HG03095 (cell line): ENCODE data around the gene ROMO1.

Source experiments
- ATAC-seq: cut with Tn5 transposase; IDR thresholded peaks from one replicate; pipeline ENCODE4 v1.9.1; 2021; ENCODE audit warnings: moderate library complexity; ENCODE audit not compliant: unreplicated experiment

Gene ROMO1

DNA sequence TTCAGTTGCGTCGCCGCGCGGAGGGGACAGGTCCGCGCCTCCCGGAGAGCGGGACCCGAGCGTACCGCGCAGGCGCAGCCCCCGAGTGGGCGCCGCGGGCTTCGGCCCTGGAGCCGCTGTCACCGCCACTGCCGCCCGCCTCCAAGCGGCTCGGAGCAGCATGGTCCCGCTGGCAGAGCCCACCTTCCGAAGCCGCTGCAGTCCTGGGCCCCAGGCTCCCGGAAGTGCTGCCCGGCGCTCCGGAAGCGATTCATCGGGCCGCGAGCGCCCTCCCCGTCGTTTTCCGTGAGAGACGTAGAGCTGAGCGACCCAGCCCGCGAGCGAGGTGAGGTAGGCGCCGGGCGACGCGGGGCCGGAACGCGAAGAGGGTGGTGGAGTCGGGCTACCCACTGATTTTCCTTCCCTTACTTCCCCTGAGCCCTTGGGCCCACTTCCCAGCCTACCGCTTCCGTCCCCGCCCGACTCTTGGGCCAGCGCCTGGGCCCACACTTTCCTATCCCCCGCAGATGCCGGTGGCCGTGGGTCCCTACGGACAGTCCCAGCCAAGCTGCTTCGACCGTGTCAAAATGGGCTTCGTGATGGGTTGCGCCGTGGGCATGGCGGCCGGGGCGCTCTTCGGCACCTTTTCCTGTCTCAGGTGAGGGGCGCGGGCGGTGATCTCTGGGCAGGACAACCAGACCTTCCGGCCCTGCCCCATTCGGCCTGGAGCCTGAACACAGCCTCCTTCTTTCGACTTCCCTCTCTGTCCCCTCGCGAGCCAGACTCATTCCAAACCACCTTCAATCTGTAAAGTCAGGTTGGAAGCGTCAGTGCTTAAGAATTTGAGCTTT, at the start of gene ROMO1, which contains the start of gene NFS1:
TSS of gene ROMO1 (plus strand) at position 279 of the 830 bp plus-strand sequence. CDS start at position 507, 228 bp downstream.
TSS of gene NFS1 (minus strand) at position 226 of the 830 bp plus-strand sequence. CDS start at position 162, 64 bp downstream.
- ATAC-seq: peak; percentile 77

DNA sequence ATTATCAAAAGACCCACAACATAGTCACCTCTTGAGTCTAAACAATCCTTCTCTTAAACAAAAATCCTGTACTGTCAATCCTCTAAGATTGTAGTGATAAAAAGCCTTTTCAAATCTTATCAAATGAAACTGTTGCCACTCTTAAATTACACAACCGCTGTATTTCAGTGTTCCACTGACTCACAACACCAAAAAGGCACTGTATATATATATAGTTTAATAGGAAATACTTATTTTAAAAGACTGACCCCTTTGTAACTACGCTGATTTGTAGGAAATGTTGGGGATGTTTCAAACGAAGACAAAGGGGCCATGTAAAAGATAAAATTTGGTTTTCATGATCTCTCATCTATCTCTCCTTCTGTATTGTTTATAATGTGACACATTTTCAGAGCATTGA, 48.6 kb upstream of the ROMO1 start:
- ATAC-seq: no peak

DNA sequence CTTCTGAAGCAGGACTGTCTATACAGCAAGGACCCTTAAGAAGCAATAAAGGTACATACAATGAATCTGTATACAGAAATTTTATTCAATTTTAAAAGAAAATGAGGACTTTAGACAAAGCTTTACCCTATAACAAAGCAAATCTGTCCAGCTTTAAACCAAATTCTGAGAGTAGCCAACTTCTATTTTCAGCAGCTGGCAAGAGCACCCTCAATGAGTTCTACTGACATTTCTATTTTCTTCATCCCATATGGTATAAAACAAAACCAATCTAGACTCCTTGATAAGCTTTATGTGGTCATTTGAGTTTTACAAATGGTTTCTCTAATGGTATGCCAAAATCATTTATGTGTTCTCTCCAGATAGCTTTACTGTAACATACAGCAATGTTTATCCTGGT, 47.2 kb upstream of the ROMO1 start:
- no peak for ATAC-seq

DNA sequence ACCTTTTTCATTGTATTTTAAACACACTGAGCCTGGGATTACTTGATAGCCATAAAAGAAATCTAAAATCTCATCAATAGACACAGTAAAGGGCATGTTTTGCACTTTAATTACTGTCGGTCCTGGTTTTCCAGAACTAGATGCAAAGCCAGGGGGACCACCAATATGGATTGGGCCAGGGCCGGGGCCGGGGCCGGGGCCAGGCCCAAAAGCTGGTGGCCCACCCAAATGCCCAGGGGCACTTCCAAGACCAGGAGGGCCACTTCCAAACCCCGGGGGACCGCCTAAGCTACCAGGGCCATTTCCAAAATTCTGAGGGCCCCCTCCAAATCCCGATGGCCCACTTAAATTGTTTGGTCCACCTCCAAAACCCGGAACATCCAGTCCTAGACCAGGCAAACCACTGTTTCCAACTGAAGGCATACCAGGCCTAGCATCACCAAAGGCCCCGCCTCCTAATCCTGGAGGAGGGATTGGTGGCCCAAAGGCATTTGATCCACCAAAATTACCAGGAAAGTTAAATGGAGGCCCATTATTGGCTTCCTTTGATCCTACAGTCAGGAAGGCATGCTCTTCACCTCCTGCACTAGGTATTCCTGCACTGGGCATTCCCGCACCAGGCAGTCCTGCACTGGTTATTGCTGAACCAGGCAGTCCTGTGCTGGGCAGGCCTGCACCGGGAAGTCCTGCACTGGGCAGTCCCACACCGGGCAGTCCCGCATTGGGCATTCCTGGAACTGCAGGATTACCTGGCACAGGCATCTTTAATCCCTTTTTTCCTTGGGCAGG, 46.4 kb upstream of the ROMO1 start:
- ATAC-seq: no peak

DNA sequence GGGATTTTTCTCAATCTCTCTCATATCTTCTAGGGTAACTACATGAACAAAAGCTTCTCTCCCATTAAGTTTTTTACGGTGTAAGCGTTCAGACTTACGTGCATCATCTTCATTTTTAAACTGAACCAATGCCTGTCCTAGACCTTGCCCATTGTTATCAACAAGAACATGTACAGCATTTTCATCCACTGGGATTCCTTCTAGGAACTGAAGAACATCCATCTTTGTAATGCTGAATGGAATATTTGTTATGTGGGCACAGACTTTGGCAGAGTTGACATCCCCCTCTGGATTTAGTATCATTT, 45.8 kb upstream of the ROMO1 start:
- no peak for ATAC-seq

DNA sequence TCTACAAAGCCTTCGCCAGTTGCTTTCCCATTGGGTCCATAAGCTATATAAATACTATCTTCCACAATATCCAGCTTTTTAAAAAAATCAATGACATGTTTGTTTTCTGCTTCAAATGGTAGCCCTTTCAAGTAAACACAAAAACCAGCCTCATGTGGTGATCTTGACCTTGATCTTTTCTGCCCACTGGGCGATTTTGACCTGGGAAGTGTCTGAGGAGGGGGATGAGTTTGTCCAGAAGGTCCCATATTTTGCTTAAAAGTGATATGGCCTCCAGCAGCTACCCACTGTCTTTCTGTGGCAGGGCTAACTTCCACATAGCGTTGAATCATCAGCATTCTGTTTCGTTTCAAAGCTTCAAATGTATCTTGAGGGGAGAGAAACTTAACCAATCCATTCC, 45.3 kb upstream of the ROMO1 start:
- ATAC-seq: no peak

DNA sequence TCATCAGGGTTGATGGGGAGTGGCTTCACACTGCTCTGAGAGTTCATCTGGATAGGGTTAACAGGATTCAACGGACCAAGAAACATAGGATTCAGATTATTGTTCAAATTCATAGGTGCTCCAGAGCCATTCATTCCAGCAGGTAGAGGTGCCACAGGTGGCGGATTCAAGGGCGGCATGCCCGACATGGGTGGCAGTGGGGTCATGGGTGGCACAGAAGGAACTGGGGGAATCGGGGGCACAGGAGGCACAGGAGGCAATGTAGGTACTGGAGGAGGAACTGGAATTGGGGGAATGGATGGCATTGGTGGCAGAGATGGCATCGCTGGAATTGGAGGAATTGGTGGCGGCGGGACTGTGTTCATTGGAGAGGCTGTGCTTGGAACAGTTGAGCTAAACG, 44.8 kb upstream of the ROMO1 start:
- no peak for ATAC-seq

DNA sequence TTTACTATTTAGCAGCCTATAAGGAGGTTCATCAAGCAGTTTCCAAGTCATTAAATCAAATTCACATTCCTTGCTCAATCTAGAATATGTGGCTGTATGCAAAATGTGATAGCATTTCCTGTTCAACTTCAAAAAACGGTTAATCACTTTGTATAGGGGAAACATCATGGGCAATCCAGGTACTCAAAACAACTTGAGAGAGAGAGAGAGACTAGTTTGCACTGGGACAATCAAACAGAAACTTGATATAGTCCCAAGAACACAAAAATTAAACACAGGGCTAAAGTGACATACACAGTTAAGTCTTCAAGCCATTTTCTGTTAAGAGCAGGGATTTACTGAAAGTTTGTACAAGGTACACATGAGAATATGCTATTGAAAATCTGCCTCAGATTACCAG, 41.9 kb upstream of the ROMO1 start:
- no peak for ATAC-seq

DNA sequence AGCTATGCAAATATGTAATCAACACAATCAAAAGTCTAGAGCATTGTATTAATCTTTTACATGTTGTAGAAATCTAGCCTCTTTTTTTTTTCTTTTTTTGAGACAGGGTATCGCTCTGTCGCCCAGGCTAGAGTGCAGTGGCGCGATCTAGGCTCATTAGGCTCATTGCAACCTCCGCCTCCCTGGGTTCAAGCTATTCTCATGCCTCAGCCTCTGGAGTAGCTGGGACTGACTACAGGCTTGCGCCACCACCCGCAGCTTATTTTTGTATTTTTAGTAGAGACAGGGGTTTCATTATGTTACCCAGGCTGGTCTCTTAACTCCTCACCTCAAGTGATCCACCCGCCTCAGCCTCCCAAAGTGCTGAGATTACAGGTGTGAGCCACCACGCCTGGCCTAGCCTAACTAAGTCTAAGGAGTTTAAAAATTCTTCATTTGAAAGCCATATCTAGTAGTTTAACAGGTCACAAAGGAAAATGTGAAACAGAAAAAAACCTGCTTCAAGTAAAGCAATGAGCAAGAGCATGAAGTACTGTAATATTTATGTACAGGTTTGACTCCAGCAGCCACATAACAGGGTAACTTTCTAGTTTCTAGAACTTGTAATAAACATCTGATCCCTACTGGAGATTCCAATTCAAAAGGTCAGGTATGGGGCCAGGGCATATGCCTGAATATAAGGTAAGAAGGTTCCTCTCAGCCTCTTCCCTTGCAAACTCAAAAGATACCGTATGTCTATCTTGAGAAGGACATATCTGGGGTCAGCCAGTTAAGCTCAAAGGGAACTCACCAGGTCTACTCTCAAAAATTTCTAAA, 38.9 kb upstream of the ROMO1 start:
- no peak for ATAC-seq

DNA sequence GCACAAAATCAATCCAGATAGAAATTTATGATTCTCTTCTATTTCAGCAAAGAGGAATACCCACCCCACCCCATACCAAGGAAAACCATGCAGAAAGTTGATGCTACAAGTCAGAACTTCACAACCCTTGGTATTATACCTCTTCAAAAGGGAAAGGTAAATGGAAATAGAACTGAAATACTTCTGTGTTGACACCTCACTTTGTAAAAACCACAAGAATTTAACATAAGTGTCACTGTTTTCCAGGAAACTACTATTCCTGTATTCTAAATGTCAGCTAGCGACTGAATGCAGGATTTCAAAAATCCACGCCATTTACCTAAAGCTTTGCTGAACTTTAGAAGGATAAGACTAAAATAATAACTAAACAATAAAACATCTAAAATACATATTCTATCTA, 38.2 kb upstream of the ROMO1 start:
- ATAC-seq: no peak

DNA sequence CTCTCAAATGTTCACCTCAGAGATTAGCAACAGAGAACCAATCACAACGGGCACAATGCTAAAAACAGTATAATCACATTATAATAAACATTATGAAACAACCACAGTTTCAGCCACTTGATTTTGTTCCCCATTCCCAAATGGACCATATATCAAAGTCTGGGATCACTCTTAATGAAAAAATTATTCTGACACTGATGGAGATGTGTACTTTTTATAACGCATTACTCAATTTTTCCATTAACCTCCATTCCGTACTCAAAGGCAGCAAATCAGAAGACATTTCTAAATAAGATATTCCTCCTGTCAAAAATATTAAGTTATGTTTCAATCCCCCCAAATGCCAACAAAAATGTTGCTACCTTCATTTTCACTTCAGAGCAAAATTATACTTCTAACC, 37.3 kb upstream of the ROMO1 start:
- no peak for ATAC-seq

DNA sequence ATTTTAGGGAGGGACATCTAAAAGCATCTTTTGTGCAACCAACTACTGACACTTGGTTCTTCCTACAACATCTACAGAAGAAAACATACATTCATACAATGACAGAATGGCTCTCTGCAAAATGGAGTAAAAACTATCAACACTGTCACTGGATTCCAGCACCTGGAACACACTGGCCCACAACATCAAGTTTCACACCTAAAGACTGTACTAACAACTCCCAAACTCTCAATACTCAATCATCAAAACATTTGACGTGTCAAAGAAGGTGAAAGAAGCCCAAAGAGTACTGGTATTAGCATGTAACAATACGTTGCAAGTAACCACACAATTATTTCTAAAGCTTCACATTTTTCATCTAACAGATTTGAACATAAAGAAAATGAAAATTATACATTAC, 36.7 kb upstream of the ROMO1 start:
- no peak for ATAC-seq

DNA sequence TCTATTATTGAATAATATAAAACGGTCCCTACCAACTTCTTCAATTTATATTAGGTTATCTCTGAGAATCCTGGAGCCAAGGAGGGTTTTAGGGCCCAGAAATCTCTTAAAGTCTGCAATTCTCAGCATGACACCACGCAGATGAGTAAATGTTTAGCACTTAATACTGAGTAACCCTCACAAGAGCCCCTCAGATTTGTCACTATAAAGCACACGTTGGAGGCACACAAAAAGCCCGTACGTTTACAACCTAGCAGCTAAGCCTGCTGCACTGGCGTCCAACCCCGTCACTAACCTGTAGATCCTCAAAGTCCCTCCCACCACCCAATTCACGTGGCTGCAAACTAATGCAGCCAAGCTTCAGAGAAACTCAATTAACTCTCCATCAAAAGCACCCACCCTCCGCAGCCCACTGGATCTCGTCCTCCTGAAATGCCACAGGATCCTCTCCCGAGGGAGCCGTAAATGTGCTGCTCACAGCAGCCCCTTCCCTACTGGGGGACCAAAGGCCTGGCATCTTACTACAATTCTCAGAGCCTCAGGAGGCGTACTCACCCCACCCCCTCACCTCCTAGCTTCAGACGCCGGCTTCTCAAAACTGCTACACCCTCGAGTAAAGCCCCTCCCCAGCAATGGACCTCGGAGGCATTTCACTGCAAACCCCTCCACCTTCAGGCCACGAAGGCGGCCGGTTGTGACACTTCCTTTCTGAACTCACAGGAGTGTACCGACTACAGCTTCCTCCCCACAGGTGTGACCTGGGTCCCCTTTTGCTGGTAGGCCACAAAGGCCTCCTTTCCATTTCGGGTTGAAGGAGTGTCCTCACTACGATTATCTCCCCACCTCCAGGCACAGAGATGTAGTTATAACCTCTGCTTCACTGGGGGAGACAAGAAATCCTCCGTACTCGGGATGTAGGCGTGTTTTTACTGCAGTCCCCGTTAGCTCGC, 35.4 kb upstream of the ROMO1 start:
- peak; percentile 34 for ATAC-seq

DNA sequence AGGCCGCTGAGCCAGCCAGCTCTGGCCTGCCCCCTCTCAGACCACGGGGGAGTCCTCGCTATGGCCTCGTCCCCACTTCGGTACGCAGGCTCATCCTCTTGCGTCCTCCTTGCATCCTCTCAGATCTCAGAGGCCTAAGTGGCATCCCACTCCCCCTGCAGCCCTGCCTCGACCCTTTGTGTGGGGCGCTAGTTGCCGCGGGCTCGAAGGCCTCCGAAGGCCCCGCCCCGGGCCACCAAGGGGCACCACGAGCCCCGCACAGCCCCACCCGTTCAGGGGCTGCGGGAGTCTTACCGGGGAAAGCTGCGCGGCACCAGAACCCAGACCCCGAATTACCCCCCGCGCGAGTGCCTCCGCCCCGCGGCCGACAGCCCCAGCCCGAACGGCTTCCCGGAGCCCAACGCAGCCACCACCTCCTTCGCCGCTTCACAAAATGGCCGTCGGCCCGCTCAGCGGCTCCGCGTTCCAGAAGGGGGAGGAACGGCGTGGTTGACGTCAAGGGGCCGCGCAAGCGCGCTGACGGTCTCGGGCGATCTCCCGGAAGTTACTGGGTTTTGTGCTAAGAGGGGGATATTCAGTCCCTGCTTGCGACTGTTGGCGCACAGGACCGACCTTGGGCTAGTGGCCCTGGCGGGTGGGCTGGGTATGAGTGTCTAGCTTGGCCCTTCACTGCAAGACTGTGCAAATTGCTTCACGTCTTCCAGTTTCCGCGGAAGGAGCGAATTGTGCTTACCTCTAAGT, 34.6 kb upstream of the ROMO1 start, which contains the start of the genes CPNE1 and RBM12:
TSS of gene CPNE1 (minus strand) at position 435 of the 741 bp plus-strand sequence. CDS start 31,977 bp downstream, outside the sequence.
TSS of gene RBM12 (minus strand) at position 435 of the 741 bp plus-strand sequence. CDS start 9,578 bp downstream, outside the sequence.
- ATAC-seq: peak; percentile 58

DNA sequence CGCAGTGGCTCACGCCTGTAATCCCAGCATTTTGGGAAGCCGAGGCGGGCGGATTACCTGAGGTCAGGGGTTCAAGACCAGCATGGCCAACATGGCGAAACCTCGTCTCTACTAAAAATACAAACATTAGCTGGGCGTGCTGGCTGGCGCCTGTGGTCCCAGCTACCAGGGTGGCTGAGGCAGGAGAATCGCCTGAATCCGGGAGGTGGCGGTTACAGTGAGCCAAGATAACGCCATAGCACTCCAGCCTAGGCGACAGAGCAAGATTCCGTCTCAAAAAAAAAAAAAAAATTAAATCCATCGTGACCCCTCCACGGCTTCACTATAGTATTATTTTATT, 33.3 kb upstream of the ROMO1 start:
- ATAC-seq: no peak

DNA sequence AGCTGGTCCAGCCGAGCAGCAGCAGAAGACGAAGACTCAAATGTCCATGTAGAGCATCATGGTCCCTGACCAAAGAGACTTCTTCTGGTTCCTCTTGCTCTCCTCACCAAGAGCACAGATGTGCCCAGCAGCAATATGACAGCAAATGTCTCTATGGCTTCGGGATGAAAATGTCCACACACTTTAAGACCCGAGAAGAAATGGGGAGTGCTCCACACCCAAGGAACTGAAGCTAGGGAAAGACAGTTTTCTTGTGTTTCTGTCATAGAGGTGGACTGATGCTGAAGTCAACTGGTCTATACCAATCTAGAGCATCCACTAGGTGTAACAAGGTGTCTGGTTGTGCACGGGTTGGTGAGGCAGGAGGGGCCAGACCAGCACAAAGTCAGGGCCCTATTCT, 30.0 kb upstream of the ROMO1 start:
- no peak for ATAC-seq

DNA sequence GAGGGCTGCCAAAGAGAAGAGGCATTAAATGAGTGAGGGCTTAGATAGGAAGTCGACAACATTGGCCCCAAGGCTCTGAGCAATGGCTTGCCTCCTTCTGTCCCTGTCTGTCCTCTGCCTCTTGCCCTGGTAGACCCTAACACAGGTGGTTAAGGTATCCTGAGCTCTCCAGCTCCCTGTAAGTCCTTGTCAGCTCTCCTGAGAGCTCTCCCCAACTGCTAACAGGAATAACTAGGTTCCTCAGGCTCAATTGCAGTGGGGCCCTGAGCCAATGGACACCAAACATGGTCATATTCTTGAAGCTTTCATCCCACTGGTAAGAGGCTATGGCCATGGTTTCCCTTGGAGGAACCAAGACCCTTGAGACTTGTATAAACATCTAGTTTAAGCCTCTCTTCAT, 29.5 kb upstream of the ROMO1 start:
- ATAC-seq: no peak

DNA sequence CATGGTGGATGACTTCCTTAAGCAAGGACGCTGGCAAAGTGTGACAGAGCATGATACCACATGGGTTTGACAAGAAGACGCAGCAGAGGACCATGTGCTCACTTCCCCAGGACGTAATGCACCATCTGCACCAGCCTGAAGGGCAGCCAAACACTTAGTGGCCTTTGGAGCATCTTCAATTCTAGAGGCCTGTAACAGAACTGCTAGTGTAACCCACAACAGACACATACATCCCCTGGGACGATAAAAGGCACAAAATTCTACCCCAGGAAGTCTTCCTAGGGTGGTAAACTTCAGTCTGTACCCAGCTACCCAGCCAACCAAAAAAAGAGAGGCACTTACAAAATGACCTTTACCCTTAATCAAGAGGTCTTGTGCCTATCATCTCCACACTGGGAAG, 25.3 kb upstream of the ROMO1 start:
- no peak for ATAC-seq

DNA sequence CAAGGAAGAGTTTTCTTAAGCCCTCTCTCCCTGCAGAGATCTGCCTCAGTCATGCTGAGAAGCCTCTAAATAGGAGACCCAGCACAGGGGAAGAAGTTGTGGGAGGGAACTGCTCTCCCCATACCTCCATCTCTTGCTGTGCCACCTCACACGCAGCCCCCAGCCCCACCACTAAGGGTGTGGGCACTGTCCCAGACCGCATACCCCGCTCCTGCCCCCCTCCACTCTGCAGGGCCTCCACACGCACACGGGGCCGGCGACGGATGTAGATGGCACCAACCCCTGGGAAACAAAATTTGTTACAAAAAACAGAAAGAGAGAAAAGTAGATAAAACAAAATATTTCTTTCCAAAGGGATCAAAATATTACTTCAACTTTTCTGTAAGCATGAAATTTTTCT, 24.3 kb upstream of the ROMO1 start:
- no peak for ATAC-seq
